ENCODE results near the gene CGNL1. TPM values are rescaled to one million over a fixed set of nuclear protein-coding genes. Genes with fewer than 3 reads are reported as not detected.

CGNL1 gene
- total RNA-seq, 6 experiments from 2014 or later: 23.6 to 54.5 (median 42.9) TPM

GRCh38 chr15:57356636-57357035 is 19.7 kb upstream of the CGNL1 start:
- H3K9me3 ChIP-seq: no peaks in the 10 kb centered on the region
- no peak for ATAC-seq
- no peaks in the 10 kb centered on the region for H3K27me3 ChIP-seq
- no peak overlapping the region for H3K27ac ChIP-seq
- DNase-seq: no peak
- H3K36me3 ChIP-seq: no peaks in the 10 kb centered on the region
- intact Hi-C loops (cut with DNase I): no loop called here
- peaks cover 0 to 7% (median 0%) of the 10 kb centered on the region in 4 donors for H3K4me1 ChIP-seq
- TF ChIP-seq POLR2A (IDR thresholded peaks at IDR 0.05): no peak
- TF ChIP-seq, protein P1, sequence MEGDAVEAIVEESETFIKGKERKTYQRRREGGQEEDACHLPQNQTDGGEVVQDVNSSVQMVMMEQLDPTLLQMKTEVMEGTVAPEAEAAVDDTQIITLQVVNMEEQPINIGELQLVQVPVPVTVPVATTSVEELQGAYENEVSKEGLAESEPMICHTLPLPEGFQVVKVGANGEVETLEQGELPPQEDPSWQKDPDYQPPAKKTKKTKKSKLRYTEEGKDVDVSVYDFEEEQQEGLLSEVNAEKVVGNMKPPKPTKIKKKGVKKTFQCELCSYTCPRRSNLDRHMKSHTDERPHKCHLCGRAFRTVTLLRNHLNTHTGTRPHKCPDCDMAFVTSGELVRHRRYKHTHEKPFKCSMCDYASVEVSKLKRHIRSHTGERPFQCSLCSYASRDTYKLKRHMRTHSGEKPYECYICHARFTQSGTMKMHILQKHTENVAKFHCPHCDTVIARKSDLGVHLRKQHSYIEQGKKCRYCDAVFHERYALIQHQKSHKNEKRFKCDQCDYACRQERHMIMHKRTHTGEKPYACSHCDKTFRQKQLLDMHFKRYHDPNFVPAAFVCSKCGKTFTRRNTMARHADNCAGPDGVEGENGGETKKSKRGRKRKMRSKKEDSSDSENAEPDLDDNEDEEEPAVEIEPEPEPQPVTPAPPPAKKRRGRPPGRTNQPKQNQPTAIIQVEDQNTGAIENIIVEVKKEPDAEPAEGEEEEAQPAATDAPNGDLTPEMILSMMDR (IDR thresholded peaks at IDR 0.05): no peak
- WGBS (ENCODE audit: insufficient coverage, low coverage, low lambda C conversion rate, missing lambda C conversion rate): 65% methylated on average over 2 of the region's 4 CpGs
- no peak overlapping the region for H3K4me3 ChIP-seq

GRCh38 chr15:57357799-57358198 is 18.5 kb upstream of the CGNL1 start:
- ATAC-seq (no peak), DNase-seq (no peak)
- Histone ChIP-seq H3K27ac (no peak overlapping the region), H3K4me1 (peaks cover 0 to 7% (median 0%) of the 10 kb centered on the region in 4 donors), H3K36me3 (no peaks in the 10 kb centered on the region), H3K27me3 (no peaks in the 10 kb centered on the region), H3K9me3 (no peaks in the 10 kb centered on the region), H3K4me3 (no peak overlapping the region)
- intact Hi-C loops (cut with DNase I): no loop called here
- TF ChIP-seq, protein P1 (IDR thresholded peaks at IDR 0.05): no peak
- no peak for TF ChIP-seq POLR2A (IDR thresholded peaks at IDR 0.05)
- 100% methylated on average over 1 of the region's 1 CpG for WGBS (ENCODE audit: insufficient coverage, low coverage, low lambda C conversion rate, missing lambda C conversion rate)

DNA sequence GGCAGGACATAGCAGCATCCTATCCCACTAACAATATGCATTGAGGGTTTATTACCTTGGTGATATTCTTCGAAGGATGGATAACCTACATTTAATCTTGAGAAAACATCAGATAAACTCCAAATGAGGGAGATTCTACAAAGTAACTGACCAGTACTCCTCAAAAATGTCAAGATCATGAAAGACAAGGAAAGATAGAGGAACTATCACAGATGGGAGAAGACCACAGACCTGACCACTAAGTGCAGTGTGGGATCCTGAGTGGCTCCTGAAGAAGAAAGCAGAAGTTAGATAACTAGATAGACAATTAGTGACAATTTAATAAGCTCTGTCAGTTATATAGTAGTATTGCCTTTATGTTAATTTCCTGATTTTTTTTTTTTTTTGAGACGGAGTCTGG is 17.7 kb upstream of the CGNL1 start:
- intact Hi-C loops (cut with DNase I): no loop called here
- 80% methylated on average over 2 of the region's 2 CpGs for WGBS (ENCODE audit: insufficient coverage, low coverage, low lambda C conversion rate, missing lambda C conversion rate)

DNA sequence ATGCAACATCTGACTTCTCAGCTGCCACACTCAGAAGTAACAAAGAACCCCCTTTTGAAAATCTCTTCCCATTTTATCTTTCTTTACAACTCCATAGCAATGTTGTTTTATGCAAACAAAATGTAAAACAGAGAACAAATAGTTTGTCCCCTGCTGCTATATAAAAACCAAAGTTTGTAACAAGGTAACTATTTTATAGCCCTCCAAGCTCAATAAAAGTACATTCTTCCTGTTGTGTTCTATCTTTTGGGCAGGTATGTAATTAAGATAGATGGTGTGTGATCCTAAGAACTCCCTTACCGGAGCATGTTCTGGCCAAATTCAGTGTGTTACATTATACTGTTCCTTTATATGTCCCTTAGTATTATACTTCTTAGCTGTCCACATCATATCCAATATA is 12.6 kb upstream of the CGNL1 start:
- ATAC-seq (no peak), DNase-seq (no peak)
- Histone ChIP-seq H3K27ac (no peak overlapping the region), H3K4me3 (no peak overlapping the region), H3K36me3 (no peaks in the 10 kb centered on the region), H3K4me1 (peaks cover 0 to 7% (median 0%) of the 10 kb centered on the region in 4 donors), H3K9me3 (no peaks in the 10 kb centered on the region), H3K27me3 (no peaks in the 10 kb centered on the region)
- no peak for TF ChIP-seq POLR2A (IDR thresholded peaks at IDR 0.05)
- TF ChIP-seq, protein P1 (IDR thresholded peaks at IDR 0.05): no peak
- intact Hi-C loops (cut with DNase I): no loop called here
- WGBS (ENCODE audit: insufficient coverage, low coverage, low lambda C conversion rate, missing lambda C conversion rate): 94% methylated on average over 1 of the region's 1 CpG

More for the DNA sequence above, 17.7 kb upstream of the CGNL1 start:
- Histone ChIP-seq H3K27ac (no peak overlapping the region), H3K27me3 (no peaks in the 10 kb centered on the region), H3K9me3 (no peaks in the 10 kb centered on the region), H3K4me3 (no peak overlapping the region), H3K4me1 (peaks cover 0 to 7% (median 0%) of the 10 kb centered on the region in 4 donors), H3K36me3 (no peaks in the 10 kb centered on the region)
- DNase-seq (no peak), ATAC-seq (no peak)
- TF ChIP-seq, protein P1 (IDR thresholded peaks at IDR 0.05): no peak
- TF ChIP-seq POLR2A (IDR thresholded peaks at IDR 0.05): no peak
